K562 (cell line): ENCODE data around the gene VSIG2. TPM values are rescaled to one million over a fixed set of nuclear protein-coding genes. Genes with fewer than 3 reads are reported as not detected.

Source experiments
- DACH1 ChIP-seq: fragments of 450-650 bp; IDR thresholded peaks from 2 replicates; pipeline ENCODE4 v1.6.1; 2018; ENCODE audit not compliant: partially characterized antibody
- SLC30A9 ChIP-seq: fragments of 250-450 bp; sonication (Bioruptor Pico); IDR thresholded peaks from 2 replicates; pipeline ENCODE4 v1.8.0; 2022; ENCODE audit warnings: mild to moderate bottlenecking, moderate library complexity
- ZBTB49 ChIP-seq: sonication (generic); formaldehyde crosslinking; IDR thresholded peaks from 2 replicates; pipeline ENCODE4 v1.8.0; 2022; ENCODE audit warnings: missing genetic modification reagents, mild to moderate bottlenecking, borderline replicate concordance
- polyA plus RNA-seq, 8 experiments: library from polyadenylated mRNA; depleted of rRNA in 4 of 8; stranded (reverse) in 5 of 8; unstranded in 3 of 8; fragments of >200 nt; fragmentation: Nextera tagmentation in 2 of 8; fragmentation: Illumina TruSeq in 1 of 8; extraction: Ambion mirVana in 2 of 8; extraction: Trizol in 1 of 8; gene quantifications; 2 replicates each; pipeline versions ENCODE4 v1.2.1 to v1.2.3, GENCODE V29; 2011 to 2014; ENCODE audit warnings: inconsistent platforms in 1 of 8, missing spikeins in 1 of 8
- total RNA-seq, 7 experiments: library from RNA; depleted of rRNA in 6 of 7; stranded (reverse); fragments of >200 nt in 6 of 7; fragmentation: Illumina TruSeq in 2 of 7; extraction: Trizol in 2 of 7; gene quantifications; 2 replicates each; pipeline versions ENCODE4 v1.2.1 to v1.2.3, GENCODE V29; 2011 to 2021; ENCODE audit warnings: low replicate concordance in 1 of 7
- TF ChIP-seq, protein P1 (sequence below): fragments of 250-450 bp; sonication (Bioruptor Pico); IDR thresholded peaks from 2 replicates; pipeline ENCODE4 v1.5.0; 2021; ENCODE audit warnings: mild to moderate bottlenecking, moderate library complexity
- TF ChIP-seq, protein P2 (sequence below): IDR thresholded peaks from 3 replicates; pipeline ENCODE4 v1.6.1; 2011; ENCODE audit warnings: borderline replicate concordance, mild to moderate bottlenecking, moderate library complexity; ENCODE audit not compliant: insufficient read length; ENCODE audit errors: extremely low read depth
- TF ChIP-seq, protein P3 (sequence below), 2 experiments: fragments of 450-650 bp in 1 of 2; sonication (generic) in 1 of 2; formaldehyde crosslinking in 1 of 2; IDR thresholded peaks; 2 replicates each; pipeline versions ENCODE4 v1.7.1 to v1.9.0; 2016 to 2022; ENCODE audit warnings: inconsistent platforms in 1 of 2, mild to moderate bottlenecking in 1 of 2, missing genetic modification reagents in 1 of 2

Gene VSIG2
- total and polyA plus RNA-seq, 9 of the 15 experiments (the other 6 are each of a cell fraction or from before 2014, with no cell fraction given): not detected

DNA sequence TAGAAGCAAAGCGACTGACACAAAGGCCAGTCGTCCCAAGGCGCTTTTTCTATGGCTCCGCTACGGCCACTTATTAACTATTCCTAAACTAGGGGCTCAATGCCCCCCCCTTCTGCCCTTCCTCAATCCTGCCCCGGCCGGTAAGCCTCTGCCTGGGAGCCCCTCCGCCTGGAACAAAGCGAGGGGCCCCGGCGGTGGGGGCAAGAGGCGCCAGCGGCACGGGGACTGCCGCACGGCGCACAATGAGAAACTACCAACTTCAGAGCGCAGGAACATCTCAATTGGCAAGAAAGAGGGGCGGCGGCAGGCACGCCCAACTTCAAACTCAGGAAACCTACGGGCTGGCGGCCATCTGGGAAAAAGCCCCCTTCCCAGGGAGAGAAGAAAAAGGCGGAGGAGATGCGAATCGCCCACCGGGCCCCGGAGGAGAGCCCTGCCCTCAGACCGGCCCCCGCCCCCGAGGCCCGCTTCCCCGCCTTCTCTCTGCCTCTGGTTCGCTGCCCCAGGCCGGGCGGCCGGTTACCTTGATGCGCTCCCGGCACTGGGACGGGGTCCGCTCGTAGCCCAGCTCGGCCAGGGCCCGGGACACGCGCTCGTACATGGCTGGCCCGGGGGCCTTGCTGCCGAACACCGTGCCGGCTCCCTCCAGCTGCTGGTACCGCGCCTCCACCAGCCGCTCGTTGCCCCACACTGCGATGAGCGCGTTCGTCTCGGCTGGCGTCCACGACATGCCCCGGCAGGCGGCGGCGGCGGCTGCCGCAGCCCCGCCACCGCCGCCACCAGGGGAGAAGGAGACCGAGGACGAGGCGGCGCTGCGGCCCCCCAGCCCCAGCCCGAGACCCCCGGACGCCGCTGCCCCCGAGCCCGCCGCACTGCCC is 47.5 kb upstream of the VSIG2 start (continued):
- TF ChIP-seq, protein P1, sequence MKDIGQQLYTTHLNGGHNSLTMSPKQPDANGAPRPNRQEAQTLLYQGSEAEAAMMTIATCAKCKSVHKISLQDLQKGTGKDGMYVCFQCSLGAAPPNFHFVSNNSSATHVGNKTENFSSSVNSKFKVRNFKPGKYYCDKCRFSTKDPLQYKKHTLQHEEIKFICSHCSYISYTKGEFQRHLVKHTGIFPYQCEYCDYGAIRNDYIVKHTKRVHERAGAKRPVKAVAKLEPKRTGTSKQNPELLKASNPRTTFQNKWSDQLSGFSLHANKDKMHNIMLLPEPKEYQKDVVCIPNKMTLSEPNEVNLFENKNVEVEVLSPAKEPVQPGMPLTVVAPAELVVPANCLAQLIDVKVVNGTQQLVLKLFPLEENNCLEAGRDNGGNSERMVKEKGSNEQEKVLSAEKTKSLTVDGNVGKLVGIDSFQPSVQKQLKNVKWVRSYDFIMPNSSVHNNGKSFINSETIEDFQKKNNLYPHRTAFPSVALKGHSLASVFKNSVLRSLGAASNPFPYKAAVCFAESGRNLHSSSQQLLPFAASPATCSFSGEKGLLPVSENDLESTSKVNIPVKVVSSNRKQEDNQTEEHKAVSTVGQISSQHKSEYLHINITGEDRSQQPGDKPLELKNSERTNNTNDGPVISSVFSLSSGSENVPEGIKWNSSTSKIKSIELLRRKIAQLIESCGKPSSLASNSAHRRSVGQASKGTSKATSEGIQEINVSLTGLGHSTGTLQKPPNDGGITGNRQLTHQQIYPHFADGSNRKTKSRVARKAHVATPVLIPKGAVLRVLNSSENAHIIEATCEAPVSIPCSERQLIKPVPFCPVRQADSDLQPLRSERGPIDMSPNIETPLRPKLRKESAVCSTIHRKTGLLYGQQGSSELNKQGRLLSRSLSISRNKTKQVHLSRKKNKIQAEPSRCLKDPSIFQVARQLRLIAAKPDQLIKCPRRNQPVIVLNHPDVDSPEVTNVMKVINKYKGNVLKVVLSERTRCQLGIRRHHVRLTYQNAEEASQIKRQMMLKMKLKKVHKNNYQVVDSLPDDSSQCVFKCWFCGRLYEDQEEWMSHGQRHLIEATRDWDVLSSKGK: no peak
- TF ChIP-seq, protein P2, sequence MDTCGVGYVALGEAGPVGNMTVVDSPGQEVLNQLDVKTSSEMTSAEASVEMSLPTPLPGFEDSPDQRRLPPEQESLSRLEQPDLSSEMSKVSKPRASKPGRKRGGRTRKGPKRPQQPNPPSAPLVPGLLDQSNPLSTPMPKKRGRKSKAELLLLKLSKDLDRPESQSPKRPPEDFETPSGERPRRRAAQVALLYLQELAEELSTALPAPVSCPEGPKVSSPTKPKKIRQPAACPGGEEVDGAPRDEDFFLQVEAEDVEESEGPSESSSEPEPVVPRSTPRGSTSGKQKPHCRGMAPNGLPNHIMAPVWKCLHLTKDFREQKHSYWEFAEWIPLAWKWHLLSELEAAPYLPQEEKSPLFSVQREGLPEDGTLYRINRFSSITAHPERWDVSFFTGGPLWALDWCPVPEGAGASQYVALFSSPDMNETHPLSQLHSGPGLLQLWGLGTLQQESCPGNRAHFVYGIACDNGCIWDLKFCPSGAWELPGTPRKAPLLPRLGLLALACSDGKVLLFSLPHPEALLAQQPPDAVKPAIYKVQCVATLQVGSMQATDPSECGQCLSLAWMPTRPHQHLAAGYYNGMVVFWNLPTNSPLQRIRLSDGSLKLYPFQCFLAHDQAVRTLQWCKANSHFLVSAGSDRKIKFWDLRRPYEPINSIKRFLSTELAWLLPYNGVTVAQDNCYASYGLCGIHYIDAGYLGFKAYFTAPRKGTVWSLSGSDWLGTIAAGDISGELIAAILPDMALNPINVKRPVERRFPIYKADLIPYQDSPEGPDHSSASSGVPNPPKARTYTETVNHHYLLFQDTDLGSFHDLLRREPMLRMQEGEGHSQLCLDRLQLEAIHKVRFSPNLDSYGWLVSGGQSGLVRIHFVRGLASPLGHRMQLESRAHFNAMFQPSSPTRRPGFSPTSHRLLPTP: no peak
- TF ChIP-seq ZBTB49: no peak
- TF ChIP-seq, protein P3, sequence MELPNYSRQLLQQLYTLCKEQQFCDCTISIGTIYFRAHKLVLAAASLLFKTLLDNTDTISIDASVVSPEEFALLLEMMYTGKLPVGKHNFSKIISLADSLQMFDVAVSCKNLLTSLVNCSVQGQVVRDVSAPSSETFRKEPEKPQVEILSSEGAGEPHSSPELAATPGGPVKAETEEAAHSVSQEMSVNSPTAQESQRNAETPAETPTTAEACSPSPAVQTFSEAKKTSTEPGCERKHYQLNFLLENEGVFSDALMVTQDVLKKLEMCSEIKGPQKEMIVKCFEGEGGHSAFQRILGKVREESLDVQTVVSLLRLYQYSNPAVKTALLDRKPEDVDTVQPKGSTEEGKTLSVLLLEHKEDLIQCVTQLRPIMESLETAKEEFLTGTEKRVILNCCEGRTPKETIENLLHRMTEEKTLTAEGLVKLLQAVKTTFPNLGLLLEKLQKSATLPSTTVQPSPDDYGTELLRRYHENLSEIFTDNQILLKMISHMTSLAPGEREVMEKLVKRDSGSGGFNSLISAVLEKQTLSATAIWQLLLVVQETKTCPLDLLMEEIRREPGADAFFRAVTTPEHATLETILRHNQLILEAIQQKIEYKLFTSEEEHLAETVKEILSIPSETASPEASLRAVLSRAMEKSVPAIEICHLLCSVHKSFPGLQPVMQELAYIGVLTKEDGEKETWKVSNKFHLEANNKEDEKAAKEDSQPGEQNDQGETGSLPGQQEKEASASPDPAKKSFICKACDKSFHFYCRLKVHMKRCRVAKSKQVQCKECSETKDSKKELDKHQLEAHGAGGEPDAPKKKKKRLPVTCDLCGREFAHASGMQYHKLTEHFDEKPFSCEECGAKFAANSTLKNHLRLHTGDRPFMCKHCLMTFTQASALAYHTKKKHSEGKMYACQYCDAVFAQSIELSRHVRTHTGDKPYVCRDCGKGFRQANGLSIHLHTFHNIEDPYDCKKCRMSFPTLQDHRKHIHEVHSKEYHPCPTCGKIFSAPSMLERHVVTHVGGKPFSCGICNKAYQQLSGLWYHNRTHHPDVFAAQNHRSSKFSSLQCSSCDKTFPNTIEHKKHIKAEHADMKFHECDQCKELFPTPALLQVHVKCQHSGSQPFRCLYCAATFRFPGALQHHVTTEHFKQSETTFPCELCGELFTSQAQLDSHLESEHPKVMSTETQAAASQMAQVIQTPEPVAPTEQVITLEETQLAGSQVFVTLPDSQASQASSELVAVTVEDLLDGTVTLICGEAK (IDR thresholded peaks at IDR 0.05): no peak
- TF ChIP-seq, protein P3 (CRISPR knock-in tag; IDR thresholded peaks at IDR 0.05): no peak
- TF ChIP-seq SLC30A9 (CRISPR knock-in tag): no peak
- TF ChIP-seq DACH1: no peak
